NCI-H82 treated with DMSO at 0.1 percent for 48 hours (cell line): Measurements from ENCODE around the gene MS4A18.

ENCODE experiments used
- DNase-seq: peaks from one replicate; lab custom pipeline; 2025; ENCODE audit not compliant: unreplicated experiment; lab: John Stamatoyannopoulos, UW

The MS4A18 gene

GRCh38 chr11:60765355-60765754 is 40.8 kb downstream of the MS4A18 start:
- DNase-seq: no peak

GRCh38 chr11:60766547-60766946 is 42.0 kb downstream of the MS4A18 start:
- no peak for DNase-seq

GRCh38 chr11:60767388-60767811 is 42.9 kb downstream of the MS4A18 start:
- DNase-seq: no peak

- DNase-seq: no peak
These were observed 43.7 kb downstream of the MS4A18 start for GRCh38 chr11:60768202-60768601.

GRCh38 chr11:60769273-60769672 is 44.8 kb downstream of the MS4A18 start:
- no peak for DNase-seq

- no peak for DNase-seq
These were observed 45.3 kb downstream of the MS4A18 start for GRCh38 chr11:60769811-60770210.

- DNase-seq: no peak
These were observed 46.6 kb downstream of the MS4A18 start for GRCh38 chr11:60771146-60771545.

GRCh38 chr11:60771879-60772525 is 47.5 kb downstream of the MS4A18 start:
- DNase-seq: no peak

- DNase-seq: no peak
These were observed 48.1 kb downstream of the MS4A18 start for GRCh38 chr11:60772666-60773065.

GRCh38 chr11:60774726-60775125 is 50.2 kb downstream of the MS4A18 start:
- DNase-seq: no peak

- DNase-seq: peak; percentile 61
These were observed 51.0 kb downstream of the MS4A18 start for GRCh38 chr11:60775420-60775961.

GRCh38 chr11:60776167-60776566 is 51.6 kb downstream of the MS4A18 start:
- DNase-seq: no peak

GRCh38 chr11:60777106-60777505 is 52.6 kb downstream of the MS4A18 start:
- DNase-seq: no peak

- no peak for DNase-seq
These were observed 53.1 kb downstream of the MS4A18 start for GRCh38 chr11:60777572-60777971.

GRCh38 chr11:60780065-60780464 is 55.5 kb downstream of the MS4A18 start:
- DNase-seq: no peak

- DNase-seq: no peak
These were observed 56.3 kb downstream of the MS4A18 start for GRCh38 chr11:60780774-60781173.

- no peak for DNase-seq
These were observed 56.9 kb downstream of the MS4A18 start for GRCh38 chr11:60781286-60781980.

- DNase-seq: no peak
These were observed 57.4 kb downstream of the MS4A18 start for GRCh38 chr11:60781981-60782316.

- no peak for DNase-seq
These were observed 58.0 kb downstream of the MS4A18 start for GRCh38 chr11:60782393-60783140.

- DNase-seq: no peak
These were observed 58.6 kb downstream of the MS4A18 start for GRCh38 chr11:60783141-60783484.

GRCh38 chr11:60783911-60784310 is 59.4 kb downstream of the MS4A18 start:
- no peak for DNase-seq

GRCh38 chr11:60785136-60785535 is 60.6 kb downstream of the MS4A18 start, which contains the start of gene MS4A10:
Gene MS4A10, plus strand, starts transcription at chr11:60785333. Its CDS starts 5,003 bp downstream, at chr11:60790336.
- no peak for DNase-seq
